ENCODE results near the gene NINJ2. TPM values are rescaled to one million over a fixed set of nuclear protein-coding genes. Genes with fewer than 3 reads are reported as not detected.

Gene NINJ2
- total RNA-seq, 4 donors from 2014 or later, result 0.78 to 9.0 (median 5.2) TPM

- ATAC-seq, result no peak
- 73% methylated on average over 2 of the region's 2 CpGs; no CpG with 5 or more reads in 1 of the 2 donors for WGBS, 2 donors (ENCODE audit: low coverage in 1 of 2)
- TF ChIP-seq POLR2A (IDR thresholded peaks at IDR 0.05) (no peak), CTCF (IDR thresholded peaks at IDR 0.05) (no peak), POLR2AphosphoS5 (IDR thresholded peaks at IDR 0.05) (no peak), EP300 (IDR thresholded peaks at IDR 0.05) (no peak)
These were observed 143.1 kb downstream of the NINJ2 start for GRCh38 chr12:520119-520518.

GRCh38 chr12:517538-517937 lies 145.7 kb downstream of the NINJ2 start:
- Histone ChIP-seq H3K27ac (no peak overlapping the region), H3K4me1 (no peaks in the 10 kb centered on the region), H3K27me3 (peaks cover 74% of the 10 kb centered on the region), H3K9me3 (no peaks in the 10 kb centered on the region), H3K4me3 (no peak overlapping the region), H3K36me3 (no peaks in the 10 kb centered on the region)
- TF ChIP-seq EP300 (IDR thresholded peaks at IDR 0.05) (no peak), POLR2A (IDR thresholded peaks at IDR 0.05) (no peak), CTCF (IDR thresholded peaks at IDR 0.05) (no peak), POLR2AphosphoS5 (IDR thresholded peaks at IDR 0.05) (no peak)
- no peak for ATAC-seq
- 51 to 67% methylated on average over 1 to 2 of the region's 3 CpGs for WGBS, 2 donors (ENCODE audit: low coverage in 1 of 2)

More at GRCh38 chr12:520119-520518, 143.1 kb downstream of the NINJ2 start:
- peaks cover 56% of the 10 kb centered on the region for H3K27me3 ChIP-seq
- no peaks in the 10 kb centered on the region for H3K4me1 ChIP-seq
- no peaks in the 10 kb centered on the region for H3K36me3 ChIP-seq
- H3K27ac ChIP-seq, result no peak overlapping the region
- no peaks in the 10 kb centered on the region for H3K9me3 ChIP-seq
- no peak overlapping the region for H3K4me3 ChIP-seq

Small RNAs within 50 kb of the gene (small RNA-seq; reads per million reads assigned to genes)
- 0 reads per million in 4 donors for gene RNU7-103P

Other genes starting within 250 kb of the NINJ2 start
- gene B4GALNT3, start 203.5 kb downstream of the NINJ2 start, total RNA-seq, result 1 to 10 TPM in 2 of 4 donors, under 1 TPM in 1, not detected in 1; 0.54 to 1.6 (median 1.4) TPM
- 100 to 1,000 TPM; 109 to 245 (median 135) TPM for gene WNK1, start 89.1 kb upstream of the NINJ2 start, total RNA-seq

Measured in gastroesophageal sphincter (tissue), 4 donors.